H1 (cell line): Measurements from ENCODE around the gene TRAPPC2L. TPM values are rescaled to one million over a fixed set of nuclear protein-coding genes. Genes with fewer than 3 reads are reported as not detected.

ENCODE experiments used
- CTBP2 ChIP-seq: IDR thresholded peaks from 2 replicates; pipeline ENCODE4 v1.7.0; 2011; ENCODE audit warnings: borderline replicate concordance, mild to moderate bottlenecking, moderate library complexity, mixed read lengths, low read length; ENCODE audit not compliant: insufficient read depth, insufficient read length
- MAFK ChIP-seq: IDR thresholded peaks from 2 replicates; pipeline ENCODE4 v1.6.1; 2012; ENCODE audit warnings: low read depth, mild to moderate bottlenecking, improper control_type of control experiment, low read length
- RXRA ChIP-seq: IDR thresholded peaks from 2 replicates; pipeline ENCODE4 v1.6.1; 2011; ENCODE audit warnings: low read depth, mild to moderate bottlenecking, low read length, moderate library complexity; ENCODE audit not compliant: insufficient read depth
- USF2 ChIP-seq: IDR thresholded peaks from 2 replicates; pipeline ENCODE4 v1.6.1; 2011; ENCODE audit warnings: low read length, improper control_type of control experiment
- polyA plus RNA-seq, 7 experiments: library from polyadenylated mRNA; depleted of rRNA in 3 of 7; stranded (reverse) in 5 of 7; unstranded in 2 of 7; fragments of >200 nt in 5 of 7; fragments of 200-250 nt in 2 of 7; gene quantifications; 1 replicate in 5 of 7; 2 replicates in 1 of 7; 4 replicates in 1 of 7; pipeline versions ENCODE4 v1.2.1 to v1.2.3, GENCODE V29; 2011 to 2013; ENCODE audit warnings: missing spikeins in 2 of 7, mixed read lengths in 2 of 7
- total RNA-seq: library from RNA; stranded (reverse); fragmentation: NEBNext Ultra II Directional; extraction: Animal tissue kit (Norgen Biotek cat#: 25700); gene quantifications from 2 replicates; pipeline ENCODE4 v1.2.1, GENCODE V29; 2021

The TRAPPC2L gene
- total and polyA plus RNA-seq, 2 of the 8 experiments (the other 6 are each of a cell fraction or from before 2014, with no cell fraction given) = 98.7 to 133 TPM

GRCh38 chr16:88853325-88853941, 3.5 kb upstream of the TRAPPC2L start (continued):
- TF ChIP-seq CTBP2 (no peak), RXRA (no peak), USF2 (no peak), MAFK (no peak)
